Right kidney (tissue), 1 donor: ENCODE measurements around the gene PTPN7.
"Not testable (repeated sequence)": the region's sequence is repeated elsewhere in the genome, so short reads cannot be mapped to it uniquely, and the experiment has no call there.

Source experiments
- DNase-seq: peaks from one replicate; pipeline ENCODE4 v3.0.0-alpha.2; 2016

PTPN7 gene

GRCh38 chr1:202151045-202151444, 9.4 kb downstream of the PTPN7 start:
- no peak for DNase-seq

- no peak for DNase-seq
Observed at GRCh38 chr1:202150602-202151001, 9.8 kb downstream of the PTPN7 start.

GRCh38 chr1:202150187-202150586, 10.2 kb downstream of the PTPN7 start:
- DNase-seq, result no peak

- no peak for DNase-seq
Observed at GRCh38 chr1:202149566-202149965, 10.8 kb downstream of the PTPN7 start.

- no peak for DNase-seq
Observed at GRCh38 chr1:202148391-202148790, 12.0 kb downstream of the PTPN7 start.

GRCh38 chr1:202146993-202147392, 13.4 kb downstream of the PTPN7 start:
- DNase-seq, result no peak

GRCh38 chr1:202146279-202146678, 14.1 kb downstream of the PTPN7 start:
- no peak for DNase-seq

- not testable (repeated sequence) for DNase-seq
Observed at GRCh38 chr1:202145744-202146140, 14.7 kb downstream of the PTPN7 start.

GRCh38 chr1:202145068-202145743, 15.2 kb downstream of the PTPN7 start:
- no peak for DNase-seq

GRCh38 chr1:202144402-202145067, 15.9 kb downstream of the PTPN7 start, which contains the start of gene ARL8A:
Gene ARL8A (minus strand): TSS chr1:202144737. CDS start chr1:202144572, 165 bp downstream.
- peak; percentile 73 for DNase-seq

GRCh38 chr1:202143768-202144401, 16.5 kb downstream of the PTPN7 start:
- peak; percentile 71 for DNase-seq

GRCh38 chr1:202143011-202143767, 17.2 kb downstream of the PTPN7 start:
- DNase-seq, result no peak

GRCh38 chr1:202141468-202141867, 18.9 kb downstream of the PTPN7 start:
- not testable (repeated sequence) for DNase-seq

GRCh38 chr1:202140833-202141232, 19.6 kb downstream of the PTPN7 start:
- no peak for DNase-seq

- DNase-seq, result peak; percentile 49
Observed at GRCh38 chr1:202135221-202135721, 25.1 kb downstream of the PTPN7 start.

GRCh38 chr1:202134645-202135172, 25.7 kb downstream of the PTPN7 start:
- no peak for DNase-seq

GRCh38 chr1:202133989-202134388, 26.4 kb downstream of the PTPN7 start:
- DNase-seq, result no peak

GRCh38 chr1:202133496-202133895, 26.9 kb downstream of the PTPN7 start:
- no peak for DNase-seq

- DNase-seq, result no peak
Observed at GRCh38 chr1:202133001-202133400, 27.4 kb downstream of the PTPN7 start.

GRCh38 chr1:202131956-202132821, 28.2 kb downstream of the PTPN7 start:
- DNase-seq, result no peak

- DNase-seq, result no peak
Observed at GRCh38 chr1:202130816-202131522, 29.4 kb downstream of the PTPN7 start.
